Memory B cell (primary cell): ENCODE data around the gene DMAC2.
A peak's percentile ranks its signal among the peaks of the same experiment; 100 is the strongest.

Experiments
- ATAC-seq: fragments of 150-1000 bp; cut with Tn5 transposase; 2 replicates; pipeline ENCODE4 v1.10.0; 2021; ENCODE audit warnings: low read depth, mild to moderate bottlenecking, moderate library complexity
- DNase-seq, 2 donors: peaks; one replicate each; pipeline ENCODE4 v3.0.0; 2022; ENCODE audit warnings: low spot score in 2 of 2
- H3K27ac Mint-ChIP-seq: one replicate; pipeline ENCODE4 v1.8.0; 2022; ENCODE audit warnings: mild to moderate bottlenecking, moderate library complexity, mixed read lengths
- H3K27me3 Mint-ChIP-seq: one replicate; pipeline ENCODE4 v1.8.0; 2022; ENCODE audit warnings: mixed read lengths
- H3K36me3 Mint-ChIP-seq: one replicate; pipeline ENCODE4 v1.8.0; 2022; ENCODE audit warnings: mild to moderate bottlenecking, mixed read lengths
- H3K4me1 Mint-ChIP-seq: one replicate; pipeline ENCODE4 v1.8.0; 2022; ENCODE audit warnings: mixed read lengths
- H3K4me3 Mint-ChIP-seq: one replicate; pipeline ENCODE4 v1.8.0; 2022; ENCODE audit warnings: mild to moderate bottlenecking, moderate library complexity, mixed read lengths
- H3K9me3 Mint-ChIP-seq: one replicate; pipeline ENCODE4 v1.8.0; 2022; ENCODE audit warnings: mixed read lengths

Gene DMAC2

DNA sequence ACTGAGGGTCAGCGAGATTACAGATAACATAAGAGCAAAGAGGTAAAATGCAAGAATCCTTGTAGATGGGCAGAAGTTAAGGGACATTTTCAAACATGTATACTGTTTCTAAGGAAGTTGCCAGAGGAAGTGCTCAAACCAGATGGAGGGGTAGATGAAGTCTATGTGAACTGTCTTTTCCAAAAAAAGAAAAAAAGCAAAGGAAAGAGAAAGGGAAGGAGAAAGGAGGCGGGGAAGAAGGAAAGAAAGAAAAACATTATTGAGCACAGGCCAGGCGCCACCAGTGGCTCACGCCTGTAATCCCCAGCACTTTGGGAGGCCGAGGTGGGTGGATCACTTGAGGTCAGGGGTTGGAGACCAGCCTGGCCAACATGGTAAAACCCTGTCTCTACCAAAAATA lies 5.3 kb downstream of the DMAC2 start:
- Mint-ChIP-seq H3K27ac (peak overlapping the region; percentile 56), H3K4me1 (peaks cover 11% of the 10 kb centered on the region), H3K27me3 (no peaks in the 10 kb centered on the region), H3K4me3 (no peak overlapping the region), H3K9me3 (no peaks in the 10 kb centered on the region), H3K36me3 (peaks cover 15% of the 10 kb centered on the region)
- ATAC-seq = no peak
- DNase-seq = no peak

DNA sequence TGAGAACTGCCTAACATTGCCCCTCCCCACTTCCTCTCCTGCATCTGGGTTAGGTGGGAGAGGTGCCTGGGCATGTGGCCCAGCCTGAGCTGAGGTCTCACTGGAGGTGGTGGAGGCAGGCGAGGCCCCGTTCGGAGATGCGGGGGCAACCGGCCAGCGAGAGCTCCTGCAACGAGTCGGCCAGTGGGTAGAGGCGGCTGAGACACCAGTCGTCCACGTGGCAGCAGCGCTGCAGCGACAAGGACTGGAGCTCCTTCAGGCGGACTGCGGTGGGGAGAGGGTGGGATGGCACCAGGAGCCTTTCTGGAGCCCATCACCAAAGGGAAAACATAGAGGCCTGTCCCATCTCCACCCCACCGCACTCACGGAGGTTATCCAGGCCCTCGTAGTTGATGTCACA lies 6.5 kb downstream of the DMAC2 start:
- no peak for ATAC-seq
- H3K4me1 Mint-ChIP-seq = peaks cover 6% of the 10 kb centered on the region

DNA sequence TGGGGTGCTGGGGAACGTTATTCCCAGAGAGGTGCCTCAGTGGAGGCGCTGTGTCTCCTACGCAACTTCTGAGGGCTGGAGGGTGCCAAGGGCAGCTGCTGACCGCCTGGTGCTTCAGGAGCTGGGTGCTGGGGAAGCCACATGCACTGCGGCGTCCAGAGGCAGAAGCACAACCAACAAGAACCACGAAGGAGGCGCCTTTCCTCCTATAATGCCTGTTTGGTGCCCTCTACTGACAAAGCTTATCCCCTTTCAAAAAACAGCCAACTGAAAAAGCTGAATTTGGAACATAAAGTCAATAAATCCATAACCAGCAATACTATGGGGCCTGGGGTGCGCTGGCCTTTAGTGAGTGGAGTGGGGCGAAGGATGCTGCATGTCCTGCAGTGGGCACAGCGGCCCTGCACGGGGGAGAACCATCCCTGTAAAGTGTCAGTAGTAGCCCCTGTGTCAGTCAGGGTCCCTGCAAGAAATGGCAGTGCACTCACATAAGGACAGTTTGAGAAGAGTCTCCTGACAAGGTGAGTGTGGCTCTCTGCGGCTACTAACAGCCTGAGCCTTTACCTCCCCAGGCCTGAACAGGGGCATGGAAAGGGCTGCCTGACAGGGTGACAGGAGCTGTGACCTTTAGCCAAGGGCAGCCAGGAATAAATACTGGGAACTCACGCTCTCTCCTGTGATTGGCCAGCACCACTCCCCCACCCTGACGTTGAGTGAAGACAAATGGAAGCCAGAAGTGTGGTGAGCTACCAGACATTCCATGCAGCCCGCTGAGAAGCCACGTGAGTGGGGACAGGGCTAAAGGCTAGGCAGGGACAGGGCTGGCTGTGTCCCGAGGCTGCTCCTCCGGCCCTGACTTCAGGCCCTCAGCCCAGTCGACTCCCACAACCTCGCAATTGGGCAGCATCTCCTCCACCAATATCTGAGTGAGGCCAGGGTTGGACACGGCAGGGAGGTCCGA lies 8.0 kb downstream of the DMAC2 start:
- DNase-seq = no peak

More for the DNA sequence above, 6.5 kb downstream of the DMAC2 start:
- Mint-ChIP-seq H3K9me3 (no peaks in the 10 kb centered on the region), H3K27ac (no peak overlapping the region), H3K4me3 (no peak overlapping the region), H3K27me3 (no peaks in the 10 kb centered on the region), H3K36me3 (peaks cover 18% of the 10 kb centered on the region)
- DNase-seq = no peak

DNA sequence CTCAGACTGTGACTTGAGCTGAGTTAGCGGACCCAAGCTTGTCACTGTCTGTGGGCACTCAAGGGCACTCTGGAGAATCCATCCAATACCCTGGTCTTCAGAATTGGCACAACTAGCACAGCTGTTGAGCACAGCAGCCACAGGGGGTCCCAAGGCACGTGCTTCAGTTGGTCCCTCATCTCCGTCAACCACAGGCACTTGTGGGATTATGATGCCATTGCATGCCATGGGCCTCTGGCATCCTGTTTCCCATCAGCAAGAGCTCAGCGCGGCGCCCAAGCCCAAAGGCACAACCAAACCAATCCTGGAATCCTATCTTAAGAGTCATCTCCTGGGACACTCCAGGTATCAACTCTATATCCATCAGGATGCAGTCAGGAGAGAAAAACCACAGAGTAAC lies 8.8 kb downstream of the DMAC2 start:
- Mint-ChIP-seq H3K9me3 (no peaks in the 10 kb centered on the region), H3K4me1 (peaks cover 10% of the 10 kb centered on the region)

More for the DNA sequence above, 8.0 kb downstream of the DMAC2 start:
- peaks cover 13% of the 10 kb centered on the region for H3K4me1 Mint-ChIP-seq
- H3K9me3 Mint-ChIP-seq = no peaks in the 10 kb centered on the region
- ATAC-seq = no peak
- H3K27me3 Mint-ChIP-seq = no peaks in the 10 kb centered on the region
- peaks cover 15% of the 10 kb centered on the region for H3K36me3 Mint-ChIP-seq
- H3K27ac Mint-ChIP-seq = peak overlapping the region; percentile 3
- no peak overlapping the region for H3K4me3 Mint-ChIP-seq

DNA sequence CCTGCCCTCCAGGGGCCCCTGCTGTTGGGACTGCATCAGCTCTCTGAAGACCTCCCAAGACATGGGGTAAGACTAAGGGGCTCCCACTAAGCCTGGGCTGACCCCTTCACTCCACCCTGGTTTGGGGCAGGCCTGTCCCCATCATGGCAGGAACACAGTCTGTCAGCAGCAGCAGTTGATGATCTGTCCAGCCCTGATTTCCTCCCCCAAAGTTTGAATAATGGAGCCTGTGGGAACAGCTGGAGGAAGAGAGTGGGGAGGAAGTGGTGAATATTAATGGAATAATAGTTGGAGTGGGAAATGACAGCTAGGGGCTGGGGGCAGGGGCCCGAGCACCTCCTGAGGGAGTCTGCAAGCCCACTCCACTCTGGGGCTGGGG lies 11.2 kb downstream of the DMAC2 start:
- peaks cover 13% of the 10 kb centered on the region for H3K36me3 Mint-ChIP-seq
- H3K4me1 Mint-ChIP-seq = peaks cover 10% of the 10 kb centered on the region
- peak overlapping the region; percentile 62 for H3K27ac Mint-ChIP-seq
- DNase-seq (no peak), ATAC-seq (no peak)
- no peaks in the 10 kb centered on the region for H3K9me3 Mint-ChIP-seq
- H3K27me3 Mint-ChIP-seq = no peaks in the 10 kb centered on the region
- no peak overlapping the region for H3K4me3 Mint-ChIP-seq

More for the DNA sequence above, 8.8 kb downstream of the DMAC2 start:
- Mint-ChIP-seq H3K27ac (no peak overlapping the region), H3K4me3 (no peak overlapping the region), H3K36me3 (peaks cover 13% of the 10 kb centered on the region), H3K27me3 (no peaks in the 10 kb centered on the region)
- DNase-seq (no peak), ATAC-seq (no peak)

DNA sequence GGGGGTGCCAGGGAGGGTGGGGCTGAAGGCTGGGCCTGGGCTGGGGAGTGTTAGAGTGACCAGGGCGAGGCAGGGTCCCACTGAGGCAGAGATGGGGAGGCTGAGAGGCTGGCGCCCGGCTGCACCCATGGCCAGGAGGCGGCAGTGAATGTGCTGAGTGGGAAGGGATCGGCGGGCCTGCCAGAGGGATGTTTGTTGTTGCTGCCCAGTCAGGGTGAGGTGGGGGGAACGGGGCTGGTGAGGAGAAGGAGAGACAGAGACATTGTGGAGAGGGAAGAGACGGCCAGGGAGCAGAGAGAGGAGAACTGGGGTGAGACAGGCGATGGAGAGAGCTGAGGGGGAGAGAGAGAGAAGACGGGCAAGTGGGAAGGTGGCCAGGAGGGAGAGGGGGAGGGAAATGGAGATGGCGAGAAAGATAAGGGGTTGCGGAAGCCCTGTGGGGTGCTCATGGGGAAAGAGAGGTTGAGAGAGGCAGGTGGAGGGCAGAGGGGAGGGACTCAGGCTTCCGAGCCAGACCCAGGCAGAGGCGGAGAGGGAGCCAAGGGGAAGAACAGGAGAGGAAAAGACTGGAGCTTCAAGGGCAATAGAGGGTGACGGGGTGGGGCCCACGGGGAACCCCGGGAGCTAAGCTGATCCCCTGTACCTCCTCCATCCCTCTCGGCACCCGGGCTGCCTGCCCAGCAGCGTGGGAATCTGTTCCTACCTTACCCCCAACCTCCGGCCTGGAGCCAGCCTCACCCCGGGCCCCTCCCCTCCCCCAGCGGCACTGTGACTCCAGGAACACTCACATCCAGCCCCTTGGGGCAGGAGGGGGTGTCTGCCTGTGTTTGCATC lies 11.8 kb downstream of the DMAC2 start:
- peaks cover 10% of the 10 kb centered on the region for H3K4me1 Mint-ChIP-seq
- no peaks in the 10 kb centered on the region for H3K27me3 Mint-ChIP-seq
- no peak for DNase-seq
- H3K9me3 Mint-ChIP-seq = no peaks in the 10 kb centered on the region
- ATAC-seq = no peak
- H3K27ac Mint-ChIP-seq = peak overlapping the region; percentile 62
- H3K4me3 Mint-ChIP-seq = peak overlapping the region; percentile 15
- peaks cover 13% of the 10 kb centered on the region for H3K36me3 Mint-ChIP-seq

DNA sequence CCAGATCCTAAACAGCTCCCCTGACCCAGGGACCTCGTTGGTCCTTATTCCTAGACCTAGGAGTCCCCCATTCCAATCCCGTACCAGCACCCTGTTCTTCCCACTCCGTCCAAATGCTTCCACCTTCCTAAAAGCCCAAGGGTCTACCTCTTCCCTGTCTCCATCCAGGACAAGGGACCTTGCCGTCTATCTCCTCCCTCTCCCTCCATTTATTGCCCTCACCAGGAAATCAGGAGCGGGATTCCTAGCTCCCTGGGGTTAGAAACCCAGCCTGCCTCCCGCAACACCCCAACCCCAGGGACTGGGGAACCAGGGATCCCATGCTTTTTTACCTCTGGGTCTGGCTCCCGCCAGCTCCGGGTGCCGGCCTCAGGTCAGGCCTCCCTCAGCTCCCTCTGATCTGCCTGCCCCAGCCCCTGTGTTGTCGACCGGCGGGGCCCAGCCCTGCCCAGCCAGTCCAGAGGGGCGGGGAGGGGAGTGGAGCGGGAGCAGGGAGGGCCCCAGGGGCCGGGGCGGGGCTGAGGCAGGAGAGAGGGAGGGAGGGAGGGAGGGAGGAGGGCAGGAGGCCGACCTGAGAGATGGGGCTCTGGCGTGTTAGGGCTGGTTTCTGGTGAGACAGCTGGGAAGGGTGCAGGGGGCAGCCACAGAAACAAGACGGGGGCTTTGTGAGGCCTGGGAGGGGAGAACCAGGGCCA lies 12.6 kb downstream of the DMAC2 start, which contains the start of gene B3GNT8:
B3GNT8 (minus strand) TSS at position 423 of the 695 bp plus-strand sequence. CDS start 596 bp downstream, outside the sequence.
- peak within 1 kb of the TSS; percentile 14 for H3K27ac Mint-ChIP-seq
- peaks cover 10% of the 10 kb centered on the region for H3K4me1 Mint-ChIP-seq
- no peaks in the 10 kb centered on the region for H3K27me3 Mint-ChIP-seq
- peaks cover 14% of the 10 kb centered on the region for H3K36me3 Mint-ChIP-seq
- H3K4me3 Mint-ChIP-seq = peak within 1 kb of the TSS; percentile 15
- no peaks in the 10 kb centered on the region for H3K9me3 Mint-ChIP-seq
- no peak for ATAC-seq
- no peak for DNase-seq

DNA sequence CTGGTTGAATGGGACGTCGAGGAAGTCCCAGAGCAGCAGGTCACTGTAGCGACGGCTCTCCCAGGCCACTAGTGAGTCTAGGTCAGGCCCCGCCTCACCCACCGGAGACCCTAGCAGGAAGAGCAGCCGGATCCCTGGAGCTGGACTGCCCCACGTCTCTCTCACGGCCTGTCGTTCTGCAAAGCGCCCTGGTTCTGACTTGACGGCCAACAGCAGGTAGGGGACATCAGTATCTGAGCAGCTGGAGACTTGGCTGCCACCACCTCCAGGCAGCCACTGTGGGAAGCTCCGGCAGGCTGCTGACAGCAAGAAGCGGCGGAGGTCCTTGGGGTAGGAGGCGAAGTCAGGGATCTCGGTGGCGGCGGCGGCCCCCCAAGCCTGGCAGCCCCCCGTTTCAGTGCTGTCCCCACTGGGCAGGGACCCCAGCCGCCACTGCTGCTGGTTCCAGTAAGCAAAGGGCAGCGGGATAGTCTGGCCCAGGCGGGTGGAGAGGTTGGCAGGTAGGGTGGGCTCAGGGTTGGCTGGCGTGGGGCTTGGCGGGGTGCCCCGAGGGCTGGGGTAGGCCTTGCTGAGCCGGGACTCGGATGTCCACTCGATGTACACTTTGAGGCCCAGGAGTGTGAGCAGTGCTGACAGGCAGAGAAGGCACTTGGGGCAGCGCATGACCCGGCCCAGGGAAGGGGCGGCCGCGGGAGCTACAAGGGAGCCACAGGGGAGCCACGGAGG lies 13.4 kb downstream of the DMAC2 start:
- Mint-ChIP-seq H3K27me3 (no peaks in the 10 kb centered on the region), H3K4me3 (no peak overlapping the region), H3K9me3 (no peaks in the 10 kb centered on the region), H3K4me1 (peaks cover 12% of the 10 kb centered on the region), H3K36me3 (peaks cover 20% of the 10 kb centered on the region), H3K27ac (no peak overlapping the region)
- ATAC-seq (no peak), DNase-seq (no peak)

DNA sequence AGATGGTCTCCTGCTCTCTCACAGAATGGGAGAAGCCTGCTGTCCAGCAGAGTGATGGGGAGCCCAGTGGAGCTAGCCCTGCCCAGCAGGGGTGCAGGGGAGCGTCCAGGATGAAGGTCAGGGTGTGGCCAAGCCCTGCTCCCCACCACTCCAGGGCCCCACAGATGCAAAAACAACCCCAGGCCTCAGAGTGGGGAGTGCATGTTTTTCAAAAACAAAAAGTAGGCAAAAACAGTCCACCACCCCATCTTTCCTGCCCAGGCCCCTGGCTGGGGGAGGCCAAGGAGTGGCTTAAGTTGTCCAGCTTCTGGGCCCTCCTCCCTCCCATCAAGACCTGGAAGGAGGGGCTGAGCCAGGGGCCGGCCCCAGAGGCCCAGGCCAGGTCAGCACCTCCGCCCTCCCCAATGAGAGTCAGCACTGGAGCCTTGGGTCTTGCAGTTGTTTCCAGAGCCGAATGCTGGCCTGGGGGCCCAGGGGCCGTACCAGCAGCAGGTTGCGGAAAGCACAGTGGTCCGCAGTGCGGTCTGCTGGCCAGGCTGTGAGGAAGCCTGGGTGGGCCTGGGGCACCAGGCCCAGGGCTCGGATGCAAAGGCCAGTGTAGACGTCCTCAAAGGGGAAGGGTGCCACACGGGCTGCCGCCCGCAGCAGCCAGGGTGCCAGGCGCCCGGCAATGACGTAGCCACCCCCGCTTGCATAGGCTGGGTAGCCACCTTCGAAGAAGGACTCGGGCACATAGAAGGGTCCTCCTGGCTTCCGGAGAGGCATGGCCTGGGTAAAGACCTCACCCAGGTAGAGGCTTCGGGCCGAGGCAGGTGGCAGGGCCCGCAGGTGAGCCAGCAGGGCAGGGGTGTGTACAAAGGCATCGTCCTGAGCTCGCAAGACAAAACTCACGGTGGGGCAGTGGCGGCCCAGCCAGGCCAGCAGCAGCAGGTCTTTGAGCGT lies 14.3 kb downstream of the DMAC2 start:
- Mint-ChIP-seq H3K4me3 (no peak overlapping the region), H3K27me3 (no peaks in the 10 kb centered on the region), H3K36me3 (peaks cover 23% of the 10 kb centered on the region), H3K27ac (no peak overlapping the region), H3K4me1 (peaks cover 15% of the 10 kb centered on the region), H3K9me3 (no peaks in the 10 kb centered on the region)
- DNase-seq = no peak
- no peak for ATAC-seq

DNA sequence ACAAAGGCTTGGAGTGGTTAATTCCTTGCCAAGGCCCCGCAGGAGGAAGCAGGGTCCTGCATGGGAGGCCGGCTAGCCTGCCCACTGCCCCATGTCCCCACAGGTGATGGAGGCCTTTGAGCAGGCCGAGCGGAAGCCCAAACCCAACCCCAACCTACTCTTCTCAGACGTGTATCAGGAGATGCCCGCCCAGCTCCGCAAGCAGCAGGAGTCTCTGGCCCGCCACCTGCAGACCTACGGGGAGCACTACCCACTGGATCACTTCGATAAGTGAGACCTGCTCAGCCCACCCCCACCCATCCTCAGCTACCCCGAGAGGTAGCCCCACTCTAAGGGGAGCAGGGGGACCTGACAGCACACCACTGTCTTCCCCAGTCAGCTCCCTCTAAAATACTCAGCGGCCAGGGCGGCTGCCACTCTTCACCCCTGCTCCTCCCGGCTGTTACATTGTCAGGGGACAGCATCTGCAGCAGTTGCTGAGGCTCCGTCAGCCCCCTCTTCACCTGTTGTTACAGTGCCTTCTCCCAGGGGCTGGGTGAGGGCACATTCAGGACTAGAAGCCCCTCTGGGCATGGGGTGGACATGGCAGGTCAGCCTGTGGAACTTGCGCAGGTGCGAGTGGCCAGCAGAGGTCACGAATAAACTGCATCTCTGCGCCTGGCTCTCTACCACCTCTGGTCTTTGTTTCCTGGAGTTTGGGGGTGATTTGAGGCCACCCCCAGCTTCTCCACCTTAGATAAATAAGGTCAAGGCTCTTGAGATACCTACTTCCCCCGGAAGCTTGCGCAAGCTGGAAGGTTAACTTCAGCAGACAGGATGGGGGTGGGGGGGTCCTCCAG lies 15.2 kb downstream of the DMAC2 start:
- no peak overlapping the region for H3K4me3 Mint-ChIP-seq
- ATAC-seq (no peak), DNase-seq (no peak)
- no peak overlapping the region for H3K27ac Mint-ChIP-seq
- H3K9me3 Mint-ChIP-seq = no peaks in the 10 kb centered on the region
- H3K36me3 Mint-ChIP-seq = peaks cover 30% of the 10 kb centered on the region
- H3K27me3 Mint-ChIP-seq = no peaks in the 10 kb centered on the region
- peaks cover 15% of the 10 kb centered on the region for H3K4me1 Mint-ChIP-seq

DNA sequence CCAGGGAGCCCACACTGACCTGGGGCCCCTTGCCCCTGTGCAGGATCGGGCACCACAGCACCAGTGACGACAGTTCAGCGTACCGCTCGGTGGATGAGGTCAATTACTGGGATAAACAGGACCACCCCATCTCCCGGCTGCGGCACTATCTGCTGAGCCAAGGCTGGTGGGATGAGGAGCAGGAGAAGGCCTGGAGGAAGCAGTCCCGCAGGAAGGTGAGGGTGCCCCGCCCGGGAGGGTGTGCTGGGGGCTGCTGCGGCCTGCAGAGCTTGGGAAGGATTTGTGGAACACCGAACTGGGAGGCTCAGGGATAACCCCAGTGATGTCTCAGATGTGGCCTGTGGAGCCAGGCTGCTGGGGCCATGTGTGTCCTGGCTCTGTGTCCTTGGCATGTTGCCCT lies 16.8 kb downstream of the DMAC2 start:
- Mint-ChIP-seq H3K4me3 (no peak overlapping the region), H3K36me3 (peaks cover 32% of the 10 kb centered on the region), H3K27me3 (no peaks in the 10 kb centered on the region), H3K27ac (no peak overlapping the region), H3K4me1 (peaks cover 14% of the 10 kb centered on the region), H3K9me3 (no peaks in the 10 kb centered on the region)
- ATAC-seq (no peak), DNase-seq (no peak)

DNA sequence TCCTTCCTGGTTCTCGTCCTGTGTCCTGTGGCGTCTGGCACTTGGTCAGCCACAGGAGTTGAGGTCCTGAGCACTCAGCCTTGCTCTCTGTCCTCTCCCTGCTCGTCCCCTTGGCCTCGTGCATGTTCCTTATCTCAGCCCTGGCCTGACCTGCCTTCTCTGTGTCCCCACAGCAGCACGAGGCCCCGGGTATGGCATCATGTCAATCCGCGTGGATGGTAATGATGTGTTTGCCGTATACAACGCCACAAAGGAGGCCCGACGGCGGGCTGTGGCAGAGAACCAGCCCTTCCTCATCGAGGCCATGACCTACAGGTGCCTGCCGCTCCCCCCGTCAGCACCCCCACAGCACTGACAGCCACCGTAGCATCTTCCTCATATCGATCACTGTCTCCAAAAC lies 17.3 kb downstream of the DMAC2 start:
- peaks cover 9% of the 10 kb centered on the region for H3K4me1 Mint-ChIP-seq
- no peak overlapping the region for H3K4me3 Mint-ChIP-seq
- DNase-seq (no peak), ATAC-seq (no peak)
- no peaks in the 10 kb centered on the region for H3K9me3 Mint-ChIP-seq
- H3K36me3 Mint-ChIP-seq = peaks cover 32% of the 10 kb centered on the region
- H3K27ac Mint-ChIP-seq = no peak overlapping the region
- H3K27me3 Mint-ChIP-seq = no peaks in the 10 kb centered on the region
